Aorta (tissue), 5 donors: Measurements from ENCODE around the gene HCN1. TPM values are rescaled to one million over a fixed set of nuclear protein-coding genes. Genes with fewer than 3 reads are reported as not detected.

ENCODE experiments used
- ATAC-seq: fragments of 200-7000 bp; cut with Tn5 transposase; one replicate; pipeline ENCODE4 v1.9.1; 2022; ENCODE audit warnings: moderate library complexity; ENCODE audit not compliant: low FRiP score
- DNase-seq, 2 donors: peaks; one replicate each; pipeline ENCODE4 v3.0.0-alpha.2; 2020
- H3K27ac ChIP-seq, 2 donors: one replicate each; pipeline ENCODE4 v1.5.1; 2013; ENCODE audit warnings: low read length in 2 of 2, mild to moderate bottlenecking in 2 of 2, moderate library complexity in 2 of 2, control low read depth in 1 of 2, inconsistent platforms in 1 of 2, low read depth in 1 of 2
- H3K27me3 ChIP-seq, 2 donors: one replicate each; pipeline ENCODE4 v1.6.1; 2013; ENCODE audit warnings: control low read depth in 1 of 2, low read length in 1 of 2, mild to moderate bottlenecking in 1 of 2, moderate library complexity in 1 of 2; ENCODE audit not compliant: insufficient read depth in 2 of 2, control insufficient read depth in 1 of 2
- H3K36me3 ChIP-seq, 2 donors: one replicate each; pipeline ENCODE4 v1.6.1; 2013; ENCODE audit warnings: control low read depth in 1 of 2, low read length in 1 of 2, mild to moderate bottlenecking in 1 of 2; ENCODE audit not compliant: insufficient read depth in 2 of 2, control insufficient read depth in 1 of 2
- H3K4me1 ChIP-seq, 2 donors: one replicate each; pipeline ENCODE4 v1.6.1; 2013; ENCODE audit warnings: low read length in 2 of 2, control low read depth in 1 of 2, mild to moderate bottlenecking in 1 of 2, moderate library complexity in 1 of 2; ENCODE audit not compliant: insufficient read depth in 2 of 2, control insufficient read depth in 1 of 2
- H3K4me3 ChIP-seq, 2 donors: one replicate each; pipeline ENCODE4 v1.5.1; 2013; ENCODE audit warnings: low read length in 2 of 2, control low read depth in 1 of 2, mild to moderate bottlenecking in 1 of 2
- H3K9me3 ChIP-seq: one replicate; pipeline ENCODE4 v1.6.1; 2013; ENCODE audit warnings: mild to moderate bottlenecking, low read length; ENCODE audit not compliant: control insufficient read depth
- WGBS, 2 donors: extraction: QIAGEN DNeasy Blood & Tissue Kit; methylation state at CpG; one replicate each; pipeline ENCODE4 v1.1.7; 2013; 5-methylcytosine and 5-hydroxymethylcytosine counted together
- intact Hi-C, 2 donors: fragments of 100-400 bp; cut with DNase I; formaldehyde crosslinking; loops; one replicate each; pipeline versions ENCODE4 v1.14.2 to v1.15.0; 2022
- polyA plus RNA-seq, 2 donors: library from polyadenylated mRNA; stranded (reverse); fragments of 200-250 nt; gene quantifications; one replicate each; pipeline ENCODE4 v1.2.3, GENCODE V29; 2013
- total RNA-seq, 2 donors: library from RNA; stranded (reverse); fragmentation: NEBNext Ultra II Directional; extraction: Animal tissue kit (Norgen Biotek cat#: 25700); gene quantifications; one replicate each; pipeline ENCODE4 v1.2.1, GENCODE V29; 2021
- donor health status: healthy with polysubstance abuse.
- donor health status: Bipolar disorder and iron deficiency.
- donor health status: DM: no; HTN: no; CAD: no.
- donor health status: DM: no; HTN: no; CAD: no.
- donor health status: DM: yes; HTN: yes; CAD: no.

HCN1 gene
- total and polyA plus RNA-seq, 4 donors: 0.18 TPM; not detected in 3

GRCh38 chr5:45440466-45440865 is 255.7 kb downstream of the HCN1 start:
- DNase-seq (no peak), ATAC-seq (no peak)
- Histone ChIP-seq H3K4me1 (no peaks in the 10 kb centered on the region), H3K27ac (no peak overlapping the region), H3K9me3 (no peaks in the 10 kb centered on the region), H3K27me3 (no peaks in the 10 kb centered on the region), H3K4me3 (no peak overlapping the region), H3K36me3 (no peaks in the 10 kb centered on the region)
- 13 to 20% methylated on average over 1 of the region's 1 CpG for WGBS, 2 donors
- intact Hi-C loops: no loop called here

DNA sequence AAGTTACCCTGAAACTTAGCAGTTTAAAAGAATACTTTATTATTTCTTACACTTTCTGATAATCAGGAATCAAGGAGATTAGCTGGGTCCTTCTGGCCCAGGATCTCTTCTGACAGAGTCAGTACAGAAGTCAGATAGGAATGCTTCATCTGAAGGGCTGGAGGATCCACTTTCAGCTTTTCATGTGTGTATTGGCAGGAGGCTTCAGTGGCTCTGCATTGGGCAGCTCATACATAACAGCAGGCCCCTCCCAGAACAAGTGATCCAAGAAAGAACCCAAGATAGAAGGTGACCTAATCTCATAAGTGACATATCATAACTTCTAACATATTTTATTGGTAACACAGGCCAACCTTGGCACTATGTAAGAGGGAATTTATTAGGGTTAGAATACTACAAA is 258.4 kb downstream of the HCN1 start:
- ATAC-seq: no peak
- no peak overlapping the region for H3K27ac ChIP-seq
- no peak overlapping the region for H3K4me3 ChIP-seq
- H3K4me1 ChIP-seq: no peaks in the 10 kb centered on the region
- no peaks in the 10 kb centered on the region for H3K9me3 ChIP-seq
- DNase-seq: no peak
- no peaks in the 10 kb centered on the region for H3K27me3 ChIP-seq
- no peaks in the 10 kb centered on the region for H3K36me3 ChIP-seq
- intact Hi-C loops: no loop called here

- no peaks in the 10 kb centered on the region for H3K4me1 ChIP-seq
- H3K27ac ChIP-seq: no peak overlapping the region
- no peak overlapping the region for H3K4me3 ChIP-seq
- WGBS, 2 donors: 43 to 50% methylated on average over 2 of the region's 2 CpGs
- DNase-seq: no peak
- intact Hi-C loops: no loop called here
- no peak for ATAC-seq
- no peaks in the 10 kb centered on the region for H3K9me3 ChIP-seq
- H3K36me3 ChIP-seq: no peaks in the 10 kb centered on the region
- no peaks in the 10 kb centered on the region for H3K27me3 ChIP-seq
Observed at GRCh38 chr5:45417285-45417998, 278.7 kb downstream of the HCN1 start.

- intact Hi-C loops: no loop called here
- H3K27me3 ChIP-seq: no peaks in the 10 kb centered on the region
- H3K27ac ChIP-seq: no peak overlapping the region
- no peak for DNase-seq
- H3K4me3 ChIP-seq: no peak overlapping the region
- ATAC-seq: no peak
- H3K9me3 ChIP-seq: no peaks in the 10 kb centered on the region
- H3K4me1 ChIP-seq: no peaks in the 10 kb centered on the region
- no peaks in the 10 kb centered on the region for H3K36me3 ChIP-seq
- WGBS, 2 donors: 66 to 67% methylated on average over 2 of the region's 2 CpGs
Observed at GRCh38 chr5:45414620-45415573, 281.3 kb downstream of the HCN1 start.

GRCh38 chr5:45411971-45412612 is 284.1 kb downstream of the HCN1 start:
- no peaks in the 10 kb centered on the region for H3K27me3 ChIP-seq
- 67% methylated on average over 3 of the region's 3 CpGs for WGBS, 2 donors
- no peaks in the 10 kb centered on the region for H3K4me1 ChIP-seq
- DNase-seq: no peak
- H3K27ac ChIP-seq: no peak overlapping the region
- no peak overlapping the region for H3K4me3 ChIP-seq
- intact Hi-C loops: no loop called here
- H3K36me3 ChIP-seq: no peaks in the 10 kb centered on the region
- no peaks in the 10 kb centered on the region for H3K9me3 ChIP-seq
- ATAC-seq: no peak

DNA sequence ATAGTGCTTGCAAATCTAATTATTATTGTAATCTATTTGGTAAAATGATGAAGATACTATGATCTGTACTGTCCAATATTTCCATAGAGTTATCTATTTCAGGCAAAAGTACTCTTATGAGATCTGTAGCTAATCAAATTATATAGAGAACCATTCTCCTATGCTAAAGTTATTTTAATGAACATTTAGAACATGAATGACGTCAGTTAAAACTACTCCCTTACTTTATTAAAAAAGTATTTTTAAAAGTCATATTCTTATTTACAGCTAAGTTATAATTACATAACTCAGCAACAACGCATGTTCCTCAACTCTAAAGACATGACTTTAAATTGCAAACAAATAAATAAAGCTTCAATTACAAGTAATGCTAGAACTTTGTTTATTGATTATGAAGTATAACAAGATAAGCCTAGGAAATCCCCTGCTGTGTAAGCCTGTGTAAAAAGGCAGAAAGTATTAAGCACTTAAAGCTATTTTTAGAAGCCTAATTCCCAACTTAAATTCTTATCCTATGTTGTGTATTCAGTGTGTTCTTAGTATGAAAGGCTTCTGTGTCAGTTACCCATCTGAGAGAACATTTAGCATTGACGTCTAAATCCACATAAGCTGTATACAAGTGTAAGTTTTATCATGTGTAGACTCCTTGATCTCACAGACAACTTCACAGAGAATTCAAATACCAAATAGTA is 285.7 kb downstream of the HCN1 start:
- ATAC-seq: no peak
- WGBS, 2 donors: 46 to 53% methylated on average over 3 of the region's 3 CpGs
- Histone ChIP-seq H3K4me3 (no peak overlapping the region), H3K36me3 (no peaks in the 10 kb centered on the region), H3K27ac (no peak overlapping the region), H3K4me1 (no peaks in the 10 kb centered on the region), H3K27me3 (no peaks in the 10 kb centered on the region), H3K9me3 (no peaks in the 10 kb centered on the region)
- intact Hi-C loops: no loop called here
- no peak for DNase-seq

DNA sequence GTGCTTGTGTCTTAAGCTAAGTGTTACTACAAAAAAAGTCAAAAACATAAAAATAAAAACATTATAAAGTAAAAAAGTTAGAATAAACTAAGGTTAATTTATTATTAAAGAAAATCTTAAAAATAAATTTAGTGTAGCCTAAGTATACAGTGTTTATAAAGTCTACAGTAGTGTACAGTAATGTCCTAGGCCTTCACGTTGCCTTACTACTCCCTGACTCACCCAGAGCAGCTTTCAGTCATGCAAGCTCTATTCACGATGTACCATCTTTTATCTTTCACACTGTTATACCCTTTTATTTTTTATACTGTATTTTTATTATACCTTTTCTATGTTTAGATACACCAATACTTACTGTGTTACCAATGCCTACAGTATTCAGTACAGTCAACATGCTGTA is 288.1 kb downstream of the HCN1 start:
- intact Hi-C loops: no loop called here
- no peak overlapping the region for H3K27ac ChIP-seq
- ATAC-seq (no peak), DNase-seq (no peak)
- 79 to 83% methylated on average over 2 of the region's 2 CpGs for WGBS, 2 donors
- no peaks in the 10 kb centered on the region for H3K27me3 ChIP-seq
- H3K36me3 ChIP-seq: no peaks in the 10 kb centered on the region
- no peaks in the 10 kb centered on the region for H3K9me3 ChIP-seq
- H3K4me1 ChIP-seq: no peaks in the 10 kb centered on the region
- no peak overlapping the region for H3K4me3 ChIP-seq

DNA sequence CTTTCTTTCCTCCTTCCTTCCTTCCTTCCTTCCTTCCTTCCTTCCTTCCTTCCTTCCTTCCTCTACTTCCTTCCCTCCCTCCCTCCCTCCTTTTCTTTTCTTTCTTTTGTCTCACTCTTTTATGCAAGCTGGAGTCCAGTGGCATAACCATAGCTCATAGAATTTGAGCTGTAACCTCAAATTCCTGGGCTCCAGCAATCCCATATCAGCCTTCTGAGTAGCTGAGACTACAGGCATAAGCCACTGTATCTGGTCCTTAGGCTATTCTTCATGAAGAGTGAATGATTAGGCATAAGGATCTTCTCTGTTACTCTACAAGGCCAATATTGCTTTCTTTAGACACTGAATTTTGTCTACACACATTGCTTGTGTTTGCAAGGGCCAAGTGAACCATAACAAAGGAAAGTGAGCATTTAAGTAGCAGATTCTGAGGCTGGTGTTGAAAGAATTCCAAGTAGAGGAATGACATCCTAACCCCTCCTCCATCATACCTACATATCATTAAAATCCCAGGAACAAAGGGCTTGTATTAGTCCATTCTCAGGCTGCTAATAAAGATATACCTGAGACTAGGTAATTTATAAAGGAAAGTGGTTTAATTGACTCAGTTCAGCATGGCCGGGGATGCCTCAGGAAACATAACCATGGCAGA is 293.2 kb downstream of the HCN1 start:
- ATAC-seq (no peak), DNase-seq (no peak)
- Histone ChIP-seq H3K4me3 (no peak overlapping the region), H3K36me3 (no peaks in the 10 kb centered on the region), H3K27me3 (no peaks in the 10 kb centered on the region), H3K27ac (no peak overlapping the region), H3K4me1 (no peaks in the 10 kb centered on the region), H3K9me3 (no peaks in the 10 kb centered on the region)
- intact Hi-C loops: no loop called here
- 96 to 97% methylated on average over 1 of the region's 1 CpG for WGBS, 2 donors
